Stimulated activated CD8-positive, alpha-beta memory T cell treated with anti-CD3 and anti-CD28 coated beads, Interleukin-7, amount 100 ng/mL, for 4 hours (primary cell): ENCODE results near the gene B3GALNT2.
"Not testable (repeated sequence)": the region's sequence is repeated elsewhere in the genome, so short reads cannot be mapped to it uniquely, and the experiment has no call there.

ENCODE experiments used
- DNase-seq, 2 donors: peaks; one replicate each; pipeline ENCODE4 v3.0.0-alpha.2; 2020; ENCODE audit warnings: low read depth in 2 of 2

Gene B3GALNT2

GRCh38 chr1:235503403-235504121 lies 690 bp downstream of the B3GALNT2 start:
- DNase-seq, result peak in 1 of 2 donors; percentile 5

- no peak for DNase-seq
Observed at GRCh38 chr1:235502601-235503402, 1.4 kb downstream of the B3GALNT2 start.

- no peak for DNase-seq
Observed at GRCh38 chr1:235500971-235501540, 3.2 kb downstream of the B3GALNT2 start.

DNA sequence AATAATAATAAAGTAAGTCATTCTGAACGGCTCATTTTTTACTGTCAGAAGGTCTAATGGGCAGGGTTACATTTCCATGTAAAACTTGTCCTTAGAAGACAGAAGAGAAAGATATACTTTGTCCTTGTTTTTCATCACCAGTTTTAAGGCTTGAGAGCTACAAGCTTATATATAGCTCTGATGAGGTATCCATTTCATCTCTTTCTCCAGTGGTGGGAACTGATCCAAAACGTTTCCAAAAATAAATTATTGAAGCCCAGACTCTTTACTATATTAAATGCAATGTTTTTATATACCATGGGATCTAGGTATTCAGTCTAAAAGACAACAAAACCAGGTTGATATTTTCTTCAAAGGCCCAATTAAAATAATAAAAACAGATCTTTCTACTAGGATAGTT lies 8.7 kb downstream of the B3GALNT2 start:
- DNase-seq, result no peak

- DNase-seq, result no peak
Observed at GRCh38 chr1:235495030-235495429, 9.2 kb downstream of the B3GALNT2 start.

DNA sequence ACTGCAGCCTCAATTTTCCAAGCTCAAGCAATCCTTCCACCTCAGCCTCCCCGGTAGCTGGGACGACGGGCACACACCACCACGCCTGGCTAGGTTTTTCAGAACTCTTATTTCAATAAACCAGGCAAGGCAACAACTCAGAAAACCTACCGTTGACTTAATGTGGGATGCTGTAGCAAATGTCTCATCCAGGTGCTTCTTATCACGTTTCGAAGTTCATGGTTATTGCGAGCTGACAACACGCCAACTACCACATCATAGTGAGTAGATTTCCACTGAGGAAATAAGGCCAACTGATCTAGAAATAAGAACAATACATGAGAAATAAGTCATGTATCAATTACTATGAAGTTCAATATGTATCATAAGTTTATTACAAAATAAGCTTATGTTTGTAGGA lies 9.7 kb downstream of the B3GALNT2 start:
- DNase-seq, result no peak

GRCh38 chr1:235491644-235492043 lies 12.6 kb downstream of the B3GALNT2 start:
- DNase-seq, result no peak

DNA sequence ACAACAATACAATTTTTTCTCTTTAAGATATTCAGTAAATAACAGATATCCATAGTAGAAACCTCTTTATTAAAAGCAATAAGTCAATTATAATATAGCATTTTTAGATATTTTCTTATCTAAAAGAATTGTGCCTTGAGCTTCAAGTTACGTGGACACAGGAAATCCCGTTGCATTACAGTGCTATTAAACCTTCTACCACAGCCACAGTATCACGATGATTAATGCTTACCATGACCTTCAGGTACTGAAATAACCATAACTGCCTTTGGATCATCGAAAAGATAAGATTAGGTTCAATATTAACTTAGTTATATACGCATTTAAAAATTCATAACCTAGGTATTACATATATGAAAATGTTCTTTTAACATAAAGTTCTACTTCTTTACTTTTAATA lies 17.9 kb downstream of the B3GALNT2 start:
- no peak for DNase-seq

GRCh38 chr1:235485558-235485957 lies 18.7 kb downstream of the B3GALNT2 start:
- DNase-seq, result no peak

GRCh38 chr1:235483090-235483489 lies 21.2 kb downstream of the B3GALNT2 start:
- DNase-seq, result no peak

GRCh38 chr1:235473806-235474205 lies 30.4 kb downstream of the B3GALNT2 start:
- DNase-seq, result no peak

DNA sequence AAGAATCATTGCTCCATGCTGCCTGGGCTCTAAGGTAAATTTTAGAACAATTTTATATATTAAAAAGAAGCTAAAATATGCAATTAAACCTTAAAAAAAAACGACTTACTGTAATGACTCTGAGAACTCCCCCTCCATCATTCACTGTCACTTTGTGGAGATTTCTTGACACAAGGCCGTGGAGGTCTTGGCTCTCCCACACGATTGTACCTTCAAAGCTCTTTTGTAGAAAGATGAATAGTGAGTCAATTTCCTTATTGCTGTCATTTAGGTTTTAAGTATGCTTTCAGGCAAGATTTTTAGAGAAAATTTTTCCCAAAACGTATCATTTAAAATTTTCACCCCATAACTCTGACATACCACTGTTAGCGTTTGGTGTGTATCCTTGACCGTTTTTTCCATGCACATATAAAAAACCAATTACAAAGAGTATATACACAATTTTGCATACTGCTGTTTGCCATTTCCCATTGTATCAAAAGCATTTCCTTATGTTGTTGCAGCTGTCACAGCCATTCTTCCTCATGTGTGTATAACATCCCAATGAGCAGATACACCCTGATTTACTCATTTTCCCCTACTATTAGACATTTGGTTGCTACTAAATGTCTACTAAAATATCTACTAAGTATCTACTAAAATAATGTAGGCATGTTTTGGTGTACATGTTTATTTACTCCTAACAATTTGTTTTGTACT lies 33.4 kb downstream of the B3GALNT2 start:
- no peak for DNase-seq

DNA sequence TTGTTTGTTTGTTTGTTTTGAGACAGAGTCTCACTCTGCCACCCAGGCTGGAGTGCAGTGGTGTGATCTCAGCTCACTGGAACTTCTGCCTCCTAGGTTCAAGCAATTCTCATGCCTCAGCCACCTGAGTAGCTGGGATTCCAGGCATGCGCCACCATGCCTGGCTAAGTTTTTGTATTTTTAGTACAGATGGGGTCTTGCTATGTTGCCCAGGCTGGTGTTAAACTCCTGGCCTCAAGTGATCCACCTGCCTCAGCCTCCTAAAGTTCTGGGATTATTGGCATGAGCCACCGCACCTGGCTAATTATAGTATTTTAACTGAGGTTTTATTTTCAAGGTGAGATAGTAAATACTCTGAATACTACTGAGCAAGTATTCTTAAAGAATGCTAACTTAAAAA lies 34.4 kb downstream of the B3GALNT2 start:
- DNase-seq, result not testable (repeated sequence)

GRCh38 chr1:235468970-235469369 lies 35.3 kb downstream of the B3GALNT2 start:
- no peak for DNase-seq

DNA sequence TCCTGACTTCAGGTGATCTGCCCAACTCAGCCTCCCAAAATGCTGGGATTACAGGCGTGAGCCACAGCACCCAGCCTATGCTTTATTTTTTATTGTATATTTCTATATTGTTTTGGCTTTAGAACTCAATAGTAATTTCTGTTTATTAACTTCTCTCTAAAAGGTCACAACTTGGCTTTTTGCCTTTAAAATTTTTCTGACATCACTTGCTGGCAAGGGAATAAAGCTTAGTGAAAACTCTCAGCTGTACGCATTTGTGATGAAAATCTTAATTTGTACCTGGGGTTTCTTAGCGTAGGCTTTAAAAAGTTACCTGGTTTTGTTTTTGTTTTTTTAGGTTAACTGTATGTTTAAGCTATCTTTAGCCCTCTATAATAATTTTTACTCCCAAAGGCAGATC lies 36.2 kb downstream of the B3GALNT2 start:
- DNase-seq, result no peak

DNA sequence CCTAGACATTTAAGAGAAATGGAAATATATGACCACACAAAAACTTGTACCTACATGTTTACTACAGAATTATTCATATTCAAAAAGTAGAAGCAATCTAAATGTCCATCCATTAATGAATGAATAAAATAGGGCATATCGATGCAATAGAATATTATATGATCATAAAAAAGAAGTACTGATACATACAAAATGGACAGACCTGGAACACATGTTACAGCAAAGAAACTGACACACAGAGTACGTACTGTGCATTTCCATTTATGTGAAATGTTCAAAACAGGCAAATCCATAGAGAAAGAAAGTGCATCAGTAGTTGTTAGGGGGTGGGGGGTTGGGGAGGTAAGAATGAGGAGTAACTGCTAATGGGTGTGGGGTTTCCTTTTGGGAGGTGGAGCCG lies 39.2 kb downstream of the B3GALNT2 start:
- DNase-seq, result no peak

- not testable (repeated sequence) for DNase-seq
Observed at GRCh38 chr1:235462832-235463231, 41.4 kb downstream of the B3GALNT2 start.

GRCh38 chr1:235461954-235462353 lies 42.3 kb downstream of the B3GALNT2 start:
- no peak for DNase-seq

DNA sequence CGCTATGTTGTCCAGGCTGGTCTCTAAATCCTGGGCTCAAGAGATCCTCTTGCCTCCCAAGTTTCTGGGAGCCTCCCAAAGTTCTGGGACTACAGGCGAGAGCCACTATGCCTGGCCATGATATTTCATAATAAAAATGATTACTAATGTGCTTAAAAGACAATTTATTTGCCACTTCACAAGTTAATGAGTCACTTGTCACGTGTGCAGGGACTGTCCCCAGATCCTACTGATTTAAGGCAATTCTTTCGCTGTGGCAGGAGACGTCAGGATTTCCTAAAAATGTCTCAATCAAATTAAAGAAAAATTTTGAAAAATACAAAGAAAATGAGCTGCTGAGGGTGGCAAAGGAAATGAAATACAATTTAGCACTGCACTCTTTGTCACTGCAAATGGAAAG lies 43.5 kb downstream of the B3GALNT2 start:
- no peak for DNase-seq

DNA sequence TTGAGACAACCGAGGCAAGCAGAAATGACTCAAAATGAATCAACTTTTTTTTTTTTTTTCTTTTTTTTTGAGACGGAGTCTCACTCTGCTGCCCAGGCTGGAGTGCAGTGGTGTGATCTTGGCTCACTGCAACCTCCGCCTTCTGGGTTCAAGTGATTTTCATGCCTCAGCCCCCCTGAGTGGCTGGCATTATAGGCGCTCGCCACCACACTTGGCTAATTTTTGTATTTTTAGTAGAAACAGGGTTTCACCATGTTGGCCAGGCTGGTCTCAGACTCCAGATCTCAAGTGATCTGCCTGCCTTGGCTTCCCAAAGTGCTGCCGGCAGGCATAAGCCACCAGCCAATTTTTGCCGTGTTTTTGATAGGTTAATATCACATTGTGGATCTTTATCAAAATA lies 46.4 kb downstream of the B3GALNT2 start:
- DNase-seq, result not testable (repeated sequence)

DNA sequence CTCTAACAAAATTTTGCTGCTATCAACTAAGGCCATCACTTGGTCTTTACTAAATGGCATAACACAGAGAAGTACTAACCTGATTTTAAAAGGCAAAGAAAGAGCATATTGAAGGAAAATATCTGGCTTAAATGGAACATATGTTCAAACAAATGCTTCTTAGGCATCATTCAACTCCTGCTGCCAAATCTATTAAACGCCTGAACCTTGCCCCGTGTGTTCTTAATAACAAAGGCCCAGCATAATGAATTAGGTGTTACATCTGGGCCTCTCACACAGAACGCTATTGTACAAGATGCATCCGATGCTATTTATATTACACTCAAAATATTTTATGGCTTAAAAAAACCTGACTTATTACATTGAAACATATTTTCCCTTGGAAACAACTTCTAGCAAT lies 48.4 kb downstream of the B3GALNT2 start:
- DNase-seq, result no peak

DNA sequence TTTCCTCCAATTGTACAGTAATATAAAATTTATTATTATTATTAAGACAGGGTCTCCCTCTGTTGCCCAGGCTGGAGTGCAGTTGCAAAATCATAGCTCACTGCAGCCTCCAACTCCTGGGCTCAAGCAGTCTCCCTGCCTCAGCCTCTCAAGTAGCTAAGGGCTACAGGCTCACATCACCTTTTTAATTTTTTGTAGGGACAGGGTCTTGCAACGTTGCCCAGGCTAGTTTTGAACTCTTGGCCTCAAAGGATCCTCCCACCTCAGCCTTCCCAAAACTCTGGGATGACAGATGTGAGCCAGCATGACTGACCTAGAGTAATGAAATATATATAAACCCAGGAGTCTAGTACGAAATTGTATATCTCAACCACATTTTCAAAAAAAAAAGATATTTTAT lies 49.2 kb downstream of the B3GALNT2 start:
- no peak for DNase-seq
